ENCODE data around the gene ASB1. TPM values are rescaled to one million over a fixed set of nuclear protein-coding genes. Genes with fewer than 3 reads are reported as not detected.

Gene ASB1
- total RNA-seq, 2 donors from 2014 or later: 19.3 to 22.4 TPM

DNA sequence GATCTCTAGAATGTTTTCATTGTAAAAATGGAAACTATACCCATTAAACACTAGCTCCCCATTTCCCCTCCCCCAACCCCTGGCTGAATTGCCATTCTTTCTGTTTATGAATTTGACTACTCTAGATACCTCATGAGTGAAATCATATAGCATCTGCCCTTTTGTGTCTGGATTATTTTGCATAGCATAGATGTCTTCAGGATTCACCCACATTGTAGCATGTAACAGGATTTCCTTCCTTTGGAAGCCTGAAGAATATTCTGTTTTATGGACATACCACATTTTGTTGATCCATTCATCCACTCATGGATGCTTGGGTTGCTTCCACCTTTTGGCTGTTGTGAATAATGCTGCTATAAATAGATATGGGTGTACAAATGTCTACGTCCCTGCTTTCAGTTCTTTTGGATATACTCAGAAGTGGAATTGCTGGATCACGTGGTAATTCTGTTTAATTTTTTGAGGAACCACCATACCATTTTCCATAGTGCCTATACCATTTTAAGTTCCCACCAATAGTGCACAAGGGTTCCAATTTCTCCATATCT lies 7.7 kb upstream of the ASB1 start:
- intact Hi-C loops (cut with DNase I): no loop called here
- no peak overlapping the region for H3K4me3 ChIP-seq
- no peak overlapping the region for H3K9ac ChIP-seq (ENCODE audit: low read depth in 2 of 2, low read length in 2 of 2)
- no peaks in the 10 kb centered on the region for H3K4me1 ChIP-seq
- no peak overlapping the region for H3K27ac ChIP-seq
- H3K27me3 ChIP-seq: no peaks in the 10 kb centered on the region
- no peaks in the 10 kb centered on the region for H3K36me3 ChIP-seq
- TF ChIP-seq, protein P1, sequence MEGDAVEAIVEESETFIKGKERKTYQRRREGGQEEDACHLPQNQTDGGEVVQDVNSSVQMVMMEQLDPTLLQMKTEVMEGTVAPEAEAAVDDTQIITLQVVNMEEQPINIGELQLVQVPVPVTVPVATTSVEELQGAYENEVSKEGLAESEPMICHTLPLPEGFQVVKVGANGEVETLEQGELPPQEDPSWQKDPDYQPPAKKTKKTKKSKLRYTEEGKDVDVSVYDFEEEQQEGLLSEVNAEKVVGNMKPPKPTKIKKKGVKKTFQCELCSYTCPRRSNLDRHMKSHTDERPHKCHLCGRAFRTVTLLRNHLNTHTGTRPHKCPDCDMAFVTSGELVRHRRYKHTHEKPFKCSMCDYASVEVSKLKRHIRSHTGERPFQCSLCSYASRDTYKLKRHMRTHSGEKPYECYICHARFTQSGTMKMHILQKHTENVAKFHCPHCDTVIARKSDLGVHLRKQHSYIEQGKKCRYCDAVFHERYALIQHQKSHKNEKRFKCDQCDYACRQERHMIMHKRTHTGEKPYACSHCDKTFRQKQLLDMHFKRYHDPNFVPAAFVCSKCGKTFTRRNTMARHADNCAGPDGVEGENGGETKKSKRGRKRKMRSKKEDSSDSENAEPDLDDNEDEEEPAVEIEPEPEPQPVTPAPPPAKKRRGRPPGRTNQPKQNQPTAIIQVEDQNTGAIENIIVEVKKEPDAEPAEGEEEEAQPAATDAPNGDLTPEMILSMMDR (IDR thresholded peaks at IDR 0.05): no peak
- no peak for DNase-seq
- H3K9me3 ChIP-seq: no peaks in the 10 kb centered on the region

DNA sequence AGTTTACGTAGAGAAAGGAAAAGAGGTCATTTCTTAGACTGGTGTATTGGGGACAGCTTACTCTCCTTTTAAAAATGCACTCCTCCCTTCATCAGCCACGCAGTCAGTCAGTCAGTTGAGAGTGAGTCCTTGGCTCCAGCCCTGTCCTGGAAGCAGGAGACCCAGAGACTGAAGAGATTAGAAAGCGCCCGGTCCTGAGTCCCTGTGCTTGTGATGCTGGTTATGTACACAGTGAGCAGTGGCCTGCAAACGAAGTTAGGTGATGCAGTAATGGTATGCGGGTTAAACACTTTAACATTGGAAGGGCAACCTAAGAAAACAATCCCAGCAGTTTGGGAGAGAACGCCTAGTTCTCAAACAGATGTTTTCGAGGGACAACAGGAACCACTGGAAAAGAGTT lies 6.3 kb upstream of the ASB1 start:
- Histone ChIP-seq H3K4me1 (no peaks in the 10 kb centered on the region), H3K36me3 (no peaks in the 10 kb centered on the region), H3K27me3 (no peaks in the 10 kb centered on the region), H3K9me3 (no peaks in the 10 kb centered on the region), H3K4me3 (no peak overlapping the region), H3K9ac (ENCODE audit: low read depth in 2 of 2, low read length in 2 of 2) (no peak overlapping the region), H3K27ac (no peak overlapping the region)
- intact Hi-C loops (cut with DNase I): no loop called here
- DNase-seq: no peak
- TF ChIP-seq, protein P1 (IDR thresholded peaks at IDR 0.05): no peak

DNA sequence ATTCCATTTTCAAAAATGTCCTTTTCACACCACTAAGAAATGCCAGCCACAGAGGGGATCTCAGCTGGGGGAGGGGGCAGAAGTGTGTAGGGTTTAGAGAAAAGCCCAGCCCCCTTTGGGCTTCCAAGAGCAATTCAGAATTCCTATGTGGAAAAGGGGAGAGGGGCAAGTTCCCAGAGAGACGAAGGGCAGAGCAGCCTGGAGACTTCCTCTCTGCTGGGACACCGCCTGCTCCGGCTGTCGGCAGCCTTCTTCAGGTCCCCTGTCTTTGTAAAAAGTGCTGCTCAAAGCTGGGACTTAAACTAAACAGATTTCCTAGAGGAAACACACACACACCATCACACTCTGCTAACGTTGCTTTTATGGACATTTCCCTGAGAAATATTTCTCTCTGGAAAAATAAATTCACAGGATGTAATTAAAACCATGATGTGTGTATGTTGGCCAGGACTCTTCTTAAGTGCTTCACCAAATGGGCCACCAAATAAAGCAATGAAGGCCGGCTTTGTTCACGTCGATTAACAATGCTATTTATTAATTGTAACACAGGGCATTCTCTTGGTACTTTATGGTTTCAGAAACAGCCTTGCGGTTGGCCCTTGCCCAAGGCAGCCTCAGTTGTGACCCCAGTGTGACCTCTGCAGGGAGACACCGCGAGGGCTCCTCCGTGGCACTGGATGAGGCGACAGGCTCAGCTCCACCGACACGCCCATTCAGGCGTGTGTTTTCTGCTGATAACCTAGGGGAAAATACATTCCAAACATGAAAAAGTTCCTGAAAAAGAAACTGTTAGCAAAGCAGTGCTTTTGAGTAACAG lies 5.6 kb upstream of the ASB1 start:
- H3K27ac ChIP-seq: no peak overlapping the region
- H3K4me3 ChIP-seq: no peak overlapping the region
- H3K9ac ChIP-seq (ENCODE audit: low read depth in 2 of 2, low read length in 2 of 2): no peak overlapping the region
- no peaks in the 10 kb centered on the region for H3K27me3 ChIP-seq
- no peaks in the 10 kb centered on the region for H3K4me1 ChIP-seq
- TF ChIP-seq, protein P1 (IDR thresholded peaks at IDR 0.05): no peak
- no peaks in the 10 kb centered on the region for H3K36me3 ChIP-seq
- no peak for DNase-seq
- no peaks in the 10 kb centered on the region for H3K9me3 ChIP-seq
- intact Hi-C loops (cut with DNase I): no loop called here

DNA sequence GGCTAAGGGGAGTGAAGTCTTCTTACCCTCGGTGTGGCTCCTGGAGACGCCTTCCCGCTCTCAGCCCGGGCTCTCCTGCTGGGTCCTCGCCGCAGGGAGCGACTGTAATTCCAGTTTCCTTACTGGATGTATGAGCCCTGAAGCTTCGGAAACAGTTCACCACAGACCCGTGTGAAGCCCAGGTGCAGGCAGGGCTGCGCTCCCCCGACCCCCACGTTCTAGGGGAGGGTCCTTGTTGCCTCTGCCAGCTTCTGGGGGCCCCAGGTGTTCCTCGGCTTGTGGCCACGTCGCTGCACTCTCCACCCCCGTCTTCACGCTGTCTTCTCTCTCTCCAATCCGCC lies 5.1 kb upstream of the ASB1 start:
- H3K36me3 ChIP-seq: no peaks in the 10 kb centered on the region
- intact Hi-C loops (cut with DNase I): no loop called here
- no peak for DNase-seq

DNA sequence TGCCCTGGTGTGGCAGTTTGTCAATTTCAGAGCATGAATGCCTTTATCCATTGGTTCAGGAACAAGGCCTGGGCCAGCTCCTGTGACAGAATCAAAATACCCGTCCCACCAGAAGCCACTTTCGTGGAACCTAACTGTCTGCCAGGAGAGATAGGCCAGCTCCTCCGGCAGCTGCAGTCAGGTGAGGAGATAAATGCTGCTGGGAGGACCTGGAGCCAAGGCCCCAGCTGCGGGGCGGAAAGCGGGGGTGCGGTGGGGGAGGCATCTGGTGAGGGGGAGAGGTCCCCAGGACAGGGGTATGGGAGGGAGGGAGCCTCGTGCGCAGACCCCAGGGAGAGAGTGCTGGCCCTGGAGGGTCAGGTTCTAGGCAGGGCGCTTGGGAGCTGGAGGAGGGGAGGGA lies 4.4 kb upstream of the ASB1 start:
- TF ChIP-seq, protein P1 (IDR thresholded peaks at IDR 0.05): no peak
- DNase-seq: no peak
- Histone ChIP-seq H3K9ac (ENCODE audit: low read depth in 2 of 2, low read length in 2 of 2) (no peak overlapping the region), H3K36me3 (no peaks in the 10 kb centered on the region), H3K9me3 (no peaks in the 10 kb centered on the region), H3K4me3 (no peak overlapping the region), H3K27ac (no peak overlapping the region), H3K27me3 (no peaks in the 10 kb centered on the region), H3K4me1 (no peaks in the 10 kb centered on the region)
- intact Hi-C loops (cut with DNase I): no loop called here

More for the DNA sequence above, 5.1 kb upstream of the ASB1 start:
- no peak overlapping the region for H3K27ac ChIP-seq
- TF ChIP-seq, protein P1 (IDR thresholded peaks at IDR 0.05): no peak
- H3K9ac ChIP-seq (ENCODE audit: low read depth in 2 of 2, low read length in 2 of 2): no peak overlapping the region
- no peaks in the 10 kb centered on the region for H3K9me3 ChIP-seq
- H3K4me3 ChIP-seq: no peak overlapping the region
- no peaks in the 10 kb centered on the region for H3K4me1 ChIP-seq
- no peaks in the 10 kb centered on the region for H3K27me3 ChIP-seq
